ENCODE measurements around the gene DDX1. TPM values are rescaled to one million over a fixed set of nuclear protein-coding genes. Genes with fewer than 3 reads are reported as not detected.

The DDX1 gene
- total RNA-seq, 2 experiments from 2014 or later = 42.7 to 91.8 TPM

GRCh38 chr2:15654727-15655073, 63.0 kb downstream of the DDX1 start:
- BruUV-seq (replicated peaks) = no TSS peak
- H3K79me2 ChIP-seq (ENCODE audit: insufficient read depth, low read depth, low read length) = no peaks in the 10 kb centered on the region
- no peaks in the 10 kb centered on the region for H3K36me3 ChIP-seq (ENCODE audit: insufficient read depth, low read length)
- H3K4me3 ChIP-seq (ENCODE audit: low read depth, low read length, poor library complexity, severe bottlenecking) = no peak overlapping the region
- ChIA-PET POLR2A (no interaction called here), CTCF (ENCODE audit: unreplicated experiment) (no interaction called here)
- H3K9me3 ChIP-seq (ENCODE audit: low read length) = no peaks in the 10 kb centered on the region
- H3K4me2 ChIP-seq (ENCODE audit: low read length) = no peak overlapping the region
- H3K27ac ChIP-seq (ENCODE audit: low read depth, low read length, poor library complexity, severe bottlenecking) = no peak overlapping the region
- no peaks in the 10 kb centered on the region for H4K20me1 ChIP-seq (ENCODE audit: insufficient read depth, low read length)
- intact Hi-C loops (cut with micrococcal nuclease; ENCODE audit: unreplicated experiment) = no loop called here
- TF ChIP-seq CTCF (conservative IDR thresholded peaks at IDR 0.05; ENCODE audit: low read length) (no peak), EZH2phosphoT487 (IDR thresholded peaks at IDR 0.05; ENCODE audit: borderline replicate concordance, low read depth, low read length) (no peak)
- no peak for DNase-seq (ENCODE audit: low spot score)
- no peak overlapping the region for H2AFZ ChIP-seq (ENCODE audit: low read length)
- no peaks in the 10 kb centered on the region for H3K9me2 ChIP-seq (ENCODE audit: insufficient read depth, low read length)
- no peaks in the 10 kb centered on the region for H3K4me1 ChIP-seq (ENCODE audit: insufficient read depth, low read length, poor library complexity, severe bottlenecking)

- H3K4me1 ChIP-seq (ENCODE audit: insufficient read depth, low read length, poor library complexity, severe bottlenecking) = no peaks in the 10 kb centered on the region
- H3K36me3 ChIP-seq (ENCODE audit: insufficient read depth, low read length) = no peaks in the 10 kb centered on the region
- DNase-seq (ENCODE audit: low spot score) = no peak
- H3K27ac ChIP-seq (ENCODE audit: low read depth, low read length, poor library complexity, severe bottlenecking) = no peak overlapping the region
- intact Hi-C loops (cut with micrococcal nuclease; ENCODE audit: unreplicated experiment) = no loop called here
- H2AFZ ChIP-seq (ENCODE audit: low read length) = no peak overlapping the region
- no TSS peak for BruUV-seq (replicated peaks)
- no peaks in the 10 kb centered on the region for H3K9me2 ChIP-seq (ENCODE audit: insufficient read depth, low read length)
- H3K79me2 ChIP-seq (ENCODE audit: insufficient read depth, low read depth, low read length) = no peaks in the 10 kb centered on the region
- no peaks in the 10 kb centered on the region for H3K9me3 ChIP-seq (ENCODE audit: low read length)
- H4K20me1 ChIP-seq (ENCODE audit: insufficient read depth, low read length) = no peaks in the 10 kb centered on the region
- POLR2A ChIA-PET = interaction anchor here (0.5 kb wide), 1 partner anchor 275 kb away, joined by 3 read pairs; no protein-coding TSS in a partner anchor
- no peak for TF ChIP-seq CTCF (conservative IDR thresholded peaks at IDR 0.05; ENCODE audit: low read length)
- no peak for TF ChIP-seq EZH2phosphoT487 (IDR thresholded peaks at IDR 0.05; ENCODE audit: borderline replicate concordance, low read depth, low read length)
- no peak overlapping the region for H3K4me3 ChIP-seq (ENCODE audit: low read depth, low read length, poor library complexity, severe bottlenecking)
- CTCF ChIA-PET (ENCODE audit: unreplicated experiment) = no interaction called here
- no peak overlapping the region for H3K4me2 ChIP-seq (ENCODE audit: low read length)
Observed at GRCh38 chr2:15655123-15655887, 63.6 kb downstream of the DDX1 start.

GRCh38 chr2:15656090-15656489, 64.4 kb downstream of the DDX1 start:
- no peak overlapping the region for H3K4me3 ChIP-seq (ENCODE audit: low read depth, low read length, poor library complexity, severe bottlenecking)
- ChIA-PET CTCF (ENCODE audit: unreplicated experiment) (no interaction called here), POLR2A (interaction anchor here (0.5 kb wide), 1 partner anchor 274 kb away, joined by 3 read pairs; no protein-coding TSS in a partner anchor)
- no TSS peak for BruUV-seq (replicated peaks)
- no peak for DNase-seq (ENCODE audit: low spot score)
- H4K20me1 ChIP-seq (ENCODE audit: insufficient read depth, low read length) = no peaks in the 10 kb centered on the region
- H3K4me1 ChIP-seq (ENCODE audit: insufficient read depth, low read length, poor library complexity, severe bottlenecking) = no peaks in the 10 kb centered on the region
- no peak overlapping the region for H3K4me2 ChIP-seq (ENCODE audit: low read length)
- H3K36me3 ChIP-seq (ENCODE audit: insufficient read depth, low read length) = no peaks in the 10 kb centered on the region
- H2AFZ ChIP-seq (ENCODE audit: low read length) = no peak overlapping the region
- TF ChIP-seq CTCF (conservative IDR thresholded peaks at IDR 0.05; ENCODE audit: low read length) (no peak), EZH2phosphoT487 (IDR thresholded peaks at IDR 0.05; ENCODE audit: borderline replicate concordance, low read depth, low read length) (no peak)
- no peaks in the 10 kb centered on the region for H3K79me2 ChIP-seq (ENCODE audit: insufficient read depth, low read depth, low read length)
- H3K27ac ChIP-seq (ENCODE audit: low read depth, low read length, poor library complexity, severe bottlenecking) = no peak overlapping the region
- intact Hi-C loops (cut with micrococcal nuclease; ENCODE audit: unreplicated experiment) = no loop called here
- no peaks in the 10 kb centered on the region for H3K9me3 ChIP-seq (ENCODE audit: low read length)
- no peaks in the 10 kb centered on the region for H3K9me2 ChIP-seq (ENCODE audit: insufficient read depth, low read length)
